ENCODE measurements around the gene APCDD1L.

GRCh38 chr20:58486207-58486606 is 29.0 kb downstream of the APCDD1L start:
- TF ChIP-seq CTCF (IDR thresholded peaks at IDR 0.05) = no peak
- no peak for TF ChIP-seq POLR2A (IDR thresholded peaks at IDR 0.05)

Measured in esophagus squamous epithelium (tissue), 4 donors.